ENCODE data around the gene BBS9.
"Not testable (repeated sequence)": the region's sequence is repeated elsewhere in the genome, so short reads cannot be mapped to it uniquely, and the experiment has no call there.

BBS9 gene

GRCh38 chr7:33262476-33262875, 133.1 kb downstream of the BBS9 start:
- Histone ChIP-seq H3K4me2 (no peak overlapping the region), H3K27me3 (no peaks in the 10 kb centered on the region), H3K4me3 (no peak overlapping the region), H3K9me3 (replicated peaks in 1 of 11) (no peaks in the 10 kb centered on the region), H4K20me1 (no peaks in the 10 kb centered on the region), H3K4me1 (no peaks in the 10 kb centered on the region), H3K9ac (no peak overlapping the region), H3K36me3 (no peaks in the 10 kb centered on the region), H3K27ac (no peak overlapping the region)
- TF ChIP-seq Cebpa-rat (IDR thresholded peaks at IDR 0.05), result no peak

- H3K9me3 ChIP-seq (replicated peaks in 1 of 11), result peaks cover 3 to 32% (median 17%) of the 10 kb centered on the region in 11 experiments; a peak in 15 of 22 replicates
- H3K36me3 ChIP-seq, H3K27ac ChIP-seq, H4K20me1 ChIP-seq, H3K4me2 ChIP-seq, H3K4me3 ChIP-seq, H3K9ac ChIP-seq, H3K4me1 ChIP-seq, H3K27me3 ChIP-seq: not testable (repeated sequence)
Measured at GRCh38 chr7:33271839-33272371, 142.5 kb downstream of the BBS9 start.

GRCh38 chr7:33273356-33273755, 144.0 kb downstream of the BBS9 start:
- H3K4me1 ChIP-seq, result no peaks in the 10 kb centered on the region
- H3K9ac ChIP-seq, result no peak overlapping the region
- TF ChIP-seq Cebpa-rat (IDR thresholded peaks at IDR 0.05), result no peak
- no peaks in the 10 kb centered on the region for H4K20me1 ChIP-seq
- H3K4me2 ChIP-seq, result no peak overlapping the region
- H3K9me3 ChIP-seq (replicated peaks in 1 of 11), result peaks cover 14 to 47% (median 28%) of the 10 kb centered on the region in 11 experiments
- H3K36me3 ChIP-seq, result peaks cover 0 to 10% (median 0%) of the 10 kb centered on the region in 11 experiments; a peak in 5 of 22 replicates
- H3K4me3 ChIP-seq, result no peak overlapping the region
- H3K27ac ChIP-seq, result no peak overlapping the region
- H3K27me3 ChIP-seq, result no peaks in the 10 kb centered on the region

GRCh38 chr7:33276325-33276724, 147.0 kb downstream of the BBS9 start:
- no peak overlapping the region for H3K9ac ChIP-seq
- H3K27ac ChIP-seq, result no peak overlapping the region
- no peak overlapping the region for H3K4me3 ChIP-seq
- H3K9me3 ChIP-seq (replicated peaks in 1 of 11), result peaks cover 23 to 44% (median 33%) of the 10 kb centered on the region in 11 experiments
- no peaks in the 10 kb centered on the region for H3K4me1 ChIP-seq
- no peak for TF ChIP-seq Cebpa-rat (IDR thresholded peaks at IDR 0.05)
- H3K36me3 ChIP-seq, result peaks cover 0 to 11% (median 0%) of the 10 kb centered on the region in 11 experiments; a peak in 8 of 22 replicates
- no peaks in the 10 kb centered on the region for H3K27me3 ChIP-seq
- no peaks in the 10 kb centered on the region for H4K20me1 ChIP-seq
- H3K4me2 ChIP-seq, result no peak overlapping the region

GRCh38 chr7:33276729-33277128, 147.4 kb downstream of the BBS9 start:
- Histone ChIP-seq H3K9me3 (replicated peaks in 1 of 11) (peaks cover 19 to 40% (median 30%) of the 10 kb centered on the region in 11 experiments), H3K27ac (no peak overlapping the region), H3K9ac (no peak overlapping the region), H3K4me2 (no peak overlapping the region), H3K4me3 (no peak overlapping the region), H3K36me3 (peaks cover 0 to 11% (median 0%) of the 10 kb centered on the region in 11 experiments; a peak in 8 of 22 replicates), H4K20me1 (no peaks in the 10 kb centered on the region), H3K4me1 (no peaks in the 10 kb centered on the region), H3K27me3 (no peaks in the 10 kb centered on the region)
- no peak for TF ChIP-seq Cebpa-rat (IDR thresholded peaks at IDR 0.05)

- Histone ChIP-seq H3K4me3 (no peak overlapping the region), H3K36me3 (peaks cover 0 to 11% (median 0%) of the 10 kb centered on the region in 11 experiments; a peak in 8 of 22 replicates), H4K20me1 (no peaks in the 10 kb centered on the region), H3K27ac (no peak overlapping the region), H3K27me3 (no peaks in the 10 kb centered on the region), H3K4me1 (no peaks in the 10 kb centered on the region), H3K9ac (no peak overlapping the region), H3K9me3 (replicated peaks in 1 of 11) (peaks cover 18 to 37% (median 28%) of the 10 kb centered on the region in 11 experiments), H3K4me2 (no peak overlapping the region)
- TF ChIP-seq Cebpa-rat (IDR thresholded peaks at IDR 0.05), result no peak
Measured at GRCh38 chr7:33278095-33278494, 148.7 kb downstream of the BBS9 start.

- no peaks in the 10 kb centered on the region for H3K4me1 ChIP-seq
- H3K27ac ChIP-seq, result no peak overlapping the region
- H3K9me3 ChIP-seq (replicated peaks in 1 of 11), result peaks cover 5 to 12% (median 7%) of the 10 kb centered on the region in 11 experiments; a peak in 11 of 22 replicates
- no peak overlapping the region for H3K9ac ChIP-seq
- H3K27me3 ChIP-seq, result no peaks in the 10 kb centered on the region
- TF ChIP-seq Cebpa-rat (IDR thresholded peaks at IDR 0.05), result no peak
- H4K20me1 ChIP-seq, result no peaks in the 10 kb centered on the region
- H3K4me3 ChIP-seq, result no peak overlapping the region
- H3K36me3 ChIP-seq, result peaks cover 0 to 4% (median 0%) of the 10 kb centered on the region in 11 experiments; a peak in 1 of 22 replicates
- H3K4me2 ChIP-seq, result no peak overlapping the region
Measured at GRCh38 chr7:33286501-33286900, 157.1 kb downstream of the BBS9 start.

GRCh38 chr7:33287738-33288137, 158.4 kb downstream of the BBS9 start:
- H3K4me1 ChIP-seq, result no peaks in the 10 kb centered on the region
- H3K36me3 ChIP-seq, result peaks cover 0 to 4% (median 0%) of the 10 kb centered on the region in 11 experiments; a peak in 1 of 22 replicates
- no peak for TF ChIP-seq Cebpa-rat (IDR thresholded peaks at IDR 0.05)
- H3K9ac ChIP-seq, result no peak overlapping the region
- no peaks in the 10 kb centered on the region for H3K27me3 ChIP-seq
- peaks cover 5 to 12% (median 7%) of the 10 kb centered on the region in 11 experiments; a peak in 11 of 22 replicates for H3K9me3 ChIP-seq (replicated peaks in 1 of 11)
- no peak overlapping the region for H3K4me2 ChIP-seq
- H3K27ac ChIP-seq, result no peak overlapping the region
- H3K4me3 ChIP-seq, result no peak overlapping the region
- no peaks in the 10 kb centered on the region for H4K20me1 ChIP-seq

- Histone ChIP-seq H3K9ac (no peak overlapping the region), H3K9me3 (replicated peaks in 1 of 11) (peaks cover 25 to 40% (median 33%) of the 10 kb centered on the region in 11 experiments), H4K20me1 (no peaks in the 10 kb centered on the region), H3K36me3 (0 out of 22 replicates have a peak, but pooled peaks cover 0 to 5% (median 0%) of the 10 kb centered on the region in 11 experiments), H3K4me1 (no peaks in the 10 kb centered on the region), H3K27me3 (no peaks in the 10 kb centered on the region), H3K27ac (no peak overlapping the region), H3K4me3 (no peak overlapping the region), H3K4me2 (no peak overlapping the region)
- no peak for TF ChIP-seq Cebpa-rat (IDR thresholded peaks at IDR 0.05)
Measured at GRCh38 chr7:33298848-33299247, 169.5 kb downstream of the BBS9 start.

GRCh38 chr7:33299425-33299824, 170.1 kb downstream of the BBS9 start:
- Histone ChIP-seq H3K4me1 (no peaks in the 10 kb centered on the region), H3K4me3 (no peak overlapping the region), H3K27me3 (no peaks in the 10 kb centered on the region), H3K27ac (no peak overlapping the region), H3K9me3 (replicated peaks in 1 of 11) (peaks cover 31 to 46% (median 39%) of the 10 kb centered on the region in 11 experiments), H3K9ac (no peak overlapping the region), H3K36me3 (peaks cover 0 to 6% (median 0%) of the 10 kb centered on the region in 11 experiments; a peak in 2 of 22 replicates), H4K20me1 (no peaks in the 10 kb centered on the region), H3K4me2 (no peak overlapping the region)
- TF ChIP-seq Cebpa-rat (IDR thresholded peaks at IDR 0.05), result no peak

Data from BLaER1 treated with 17β-estradiol and CSF1 and Interleukin-3, amounts not matched to agents 10 nM and 100 nM (cell line).